HPDE6-E6E7 (cell line): ENCODE measurements around the gene C1QTNF4.
A peak's percentile ranks its signal among the peaks of the same experiment; 100 is the strongest.

ENCODE experiments used
- DNase-seq: peaks from one replicate; pipeline ENCODE4 v3.0.0; 2011; ENCODE audit warnings: missing footprints; ENCODE audit errors: extremely low spot score

C1QTNF4 gene

DNA sequence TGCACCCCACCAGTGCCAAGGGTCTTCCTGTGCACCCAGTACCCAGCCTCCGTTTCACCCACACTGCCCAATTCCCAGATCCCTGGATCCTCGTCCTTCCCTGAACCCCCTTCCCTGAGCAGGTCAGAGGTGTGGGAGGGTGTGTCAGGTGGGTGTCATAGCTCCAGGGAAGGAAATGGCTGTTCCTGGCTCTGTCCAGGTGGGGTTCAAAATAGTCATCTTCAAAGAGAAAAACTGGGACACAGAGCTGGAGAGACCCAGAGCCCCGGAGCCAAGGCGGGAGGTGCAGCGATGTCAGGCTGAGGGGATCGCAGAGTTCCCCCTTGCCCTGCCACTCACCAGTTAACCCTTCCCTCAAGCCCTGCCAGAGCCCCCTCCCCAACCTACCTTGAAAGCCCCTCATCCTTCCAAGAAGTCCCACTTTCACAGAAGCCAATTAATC lies 698 bp downstream of the C1QTNF4 start:
- no peak for DNase-seq

DNA sequence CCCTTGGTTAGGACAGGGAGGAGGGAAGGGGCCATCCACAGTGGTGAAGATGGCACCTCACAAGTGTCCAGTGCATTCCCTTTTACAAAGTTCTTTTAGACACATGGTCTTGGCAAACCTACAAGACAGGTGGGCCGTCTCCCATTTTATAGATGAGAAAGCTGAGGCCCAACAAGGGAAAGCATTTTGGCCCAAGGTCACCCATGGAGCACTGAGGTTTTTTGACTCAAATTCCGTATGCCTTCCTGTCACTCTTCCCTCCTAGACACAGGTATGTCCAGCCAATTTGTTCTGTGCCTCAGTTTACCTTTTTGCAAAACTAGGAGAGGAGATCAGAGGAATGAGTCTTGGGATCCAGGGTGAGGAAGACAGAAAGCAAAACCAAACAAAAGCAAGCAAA lies 1.2 kb downstream of the C1QTNF4 start:
- no peak for DNase-seq

DNA sequence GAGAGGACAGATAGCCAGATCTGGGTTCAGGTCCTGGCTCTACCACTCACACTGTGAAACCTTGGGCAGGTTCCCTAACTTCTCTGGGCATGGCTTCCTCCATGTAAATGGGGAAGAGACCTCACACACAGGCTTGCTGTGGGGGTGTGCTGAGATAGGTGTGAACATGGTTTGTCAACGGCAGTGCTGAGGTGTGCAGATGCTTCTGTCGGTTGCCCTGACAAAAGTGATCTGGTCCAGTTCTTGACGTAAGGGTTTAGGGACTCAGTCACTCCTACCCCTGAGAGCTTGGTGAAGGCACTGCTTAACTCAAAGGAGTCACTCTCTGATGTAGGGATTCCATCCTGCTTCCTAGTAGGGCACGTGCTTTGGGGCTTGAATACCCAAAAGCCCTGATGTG lies 2.0 kb downstream of the C1QTNF4 start:
- DNase-seq: no peak

DNA sequence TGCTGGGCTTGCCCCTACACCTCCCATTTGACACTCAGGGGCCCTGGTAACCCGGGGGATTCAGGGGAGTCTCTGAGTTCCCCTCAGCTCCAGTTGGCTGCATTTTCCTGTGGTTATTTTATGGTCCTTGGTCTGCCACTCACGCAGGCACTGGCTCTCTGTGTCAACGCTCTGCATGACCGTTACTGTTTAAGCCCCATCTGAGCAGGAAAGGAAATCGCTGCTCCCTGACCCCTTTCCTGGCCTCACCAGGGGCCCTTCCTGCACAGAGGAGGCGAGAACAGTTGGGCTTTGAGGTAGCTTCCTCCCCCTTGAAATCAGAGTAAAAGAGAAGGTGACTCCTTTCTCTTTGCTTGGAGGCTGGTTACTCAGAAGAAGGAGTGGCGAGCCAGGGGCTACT lies 2.4 kb downstream of the C1QTNF4 start:
- DNase-seq: no peak

DNA sequence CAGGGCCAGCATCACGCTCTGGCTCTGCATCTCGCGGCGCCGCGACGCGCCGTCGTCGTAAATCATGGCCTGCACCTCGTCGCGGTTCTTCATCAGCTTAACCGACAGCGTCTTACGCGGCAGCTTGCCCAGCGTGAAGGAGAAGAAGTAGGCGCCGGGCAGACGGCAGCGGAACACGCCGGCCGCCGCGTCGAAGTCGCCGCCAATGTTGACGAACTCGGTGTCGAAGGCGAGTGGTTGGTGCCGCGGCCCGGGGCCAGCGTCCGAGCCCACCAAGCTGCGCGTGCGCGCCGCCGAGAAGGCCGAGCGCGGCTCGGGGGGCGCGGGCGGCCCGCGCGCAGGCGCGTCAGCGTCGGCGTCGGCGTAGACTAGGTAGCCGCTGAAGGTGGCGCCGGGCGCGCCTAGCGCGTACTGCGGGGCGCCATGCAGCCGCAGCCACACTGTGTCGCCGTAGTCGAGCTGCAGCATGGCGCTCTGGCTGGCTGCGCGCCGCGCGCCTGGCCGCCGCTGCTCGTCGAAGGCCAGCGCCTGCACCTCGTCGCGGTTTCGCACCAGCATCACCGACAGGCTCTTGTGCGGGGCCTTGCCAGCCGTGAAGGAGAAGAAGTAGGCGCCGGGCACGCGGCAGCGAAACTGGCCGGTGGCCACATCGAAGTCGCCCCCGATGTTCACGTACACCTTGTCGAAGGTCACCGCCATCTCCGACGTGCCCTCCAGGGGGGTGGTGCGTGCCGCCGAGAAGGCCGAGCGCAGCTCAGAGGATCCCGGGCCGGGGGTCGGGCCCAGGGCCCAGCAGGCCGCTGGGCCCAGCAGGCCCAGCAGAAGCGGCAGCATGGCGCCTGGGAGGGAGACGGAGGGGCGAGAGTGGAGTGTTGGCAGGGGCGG lies 4.0 kb downstream of the C1QTNF4 start:
- DNase-seq: no peak

DNA sequence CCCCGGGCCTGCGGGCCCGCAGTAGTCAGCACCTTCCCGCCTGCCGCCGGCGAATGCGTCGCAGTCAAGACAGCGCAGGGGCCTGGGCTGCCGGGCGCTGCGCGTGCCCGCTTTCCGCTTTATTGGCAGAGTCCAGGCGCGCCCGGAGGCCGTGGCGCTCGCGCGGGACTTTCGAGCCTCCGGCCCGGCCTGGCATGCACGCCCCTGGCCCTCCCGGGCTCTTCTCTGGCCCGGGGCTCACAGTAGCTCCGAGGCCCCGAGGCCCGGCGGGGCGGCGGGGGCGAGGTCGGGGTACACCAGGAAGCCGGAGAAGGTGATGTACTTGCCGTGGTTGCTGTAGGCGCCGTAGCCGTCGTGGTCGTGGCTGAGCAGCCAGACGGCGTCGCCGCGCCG lies 4.6 kb downstream of the C1QTNF4 start:
- DNase-seq: no peak

DNA sequence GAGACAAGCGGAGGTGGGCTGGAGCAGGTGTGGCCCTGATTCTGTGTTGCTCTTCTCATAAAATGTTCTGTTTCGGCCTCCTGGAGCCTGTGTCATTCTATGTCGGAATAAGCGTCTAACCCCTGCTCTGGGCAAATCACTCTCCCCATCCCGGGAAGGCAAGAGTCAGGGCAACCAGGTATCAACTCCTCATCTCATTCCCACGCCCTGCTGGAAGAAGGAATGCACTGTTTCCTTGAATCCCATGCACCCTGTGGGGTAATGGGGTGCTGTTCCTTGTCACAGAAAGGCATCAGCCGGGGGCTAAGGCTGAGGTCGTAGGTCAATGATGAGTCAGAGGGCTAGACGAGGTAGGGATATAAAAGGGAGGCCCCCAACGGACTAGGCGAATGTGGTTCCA lies 5.1 kb downstream of the C1QTNF4 start:
- DNase-seq: no peak

DNA sequence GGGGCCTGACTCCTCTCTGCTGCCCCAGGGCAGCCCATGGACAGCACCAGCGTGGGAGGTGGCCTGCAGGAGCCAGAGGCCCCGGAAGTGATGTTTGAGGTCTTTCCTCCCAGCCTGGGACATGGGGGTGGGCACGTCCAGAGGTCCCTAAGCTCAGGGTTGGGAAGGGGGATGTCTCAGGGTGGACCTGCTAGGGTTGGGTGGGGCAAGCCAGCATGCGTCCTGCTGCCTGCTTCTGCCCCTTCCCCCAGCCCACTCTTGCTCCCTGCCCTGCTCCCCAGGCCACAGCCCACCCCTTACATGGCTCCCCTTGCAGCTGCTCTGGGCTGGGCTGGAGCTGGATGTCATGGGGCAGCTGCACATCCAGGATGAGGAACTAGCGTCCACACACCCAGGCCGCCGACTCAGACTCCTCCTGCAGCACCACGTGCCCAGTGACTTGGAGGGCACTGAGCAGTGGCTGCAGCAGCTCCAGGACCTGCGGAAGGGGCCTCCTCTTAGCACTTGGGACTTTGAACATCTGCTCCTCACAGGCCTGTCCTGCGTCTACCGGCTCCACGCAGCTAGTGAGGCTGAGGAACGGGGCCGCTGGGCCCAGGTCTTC lies 6.4 kb downstream of the C1QTNF4 start:
- no peak for DNase-seq

DNA sequence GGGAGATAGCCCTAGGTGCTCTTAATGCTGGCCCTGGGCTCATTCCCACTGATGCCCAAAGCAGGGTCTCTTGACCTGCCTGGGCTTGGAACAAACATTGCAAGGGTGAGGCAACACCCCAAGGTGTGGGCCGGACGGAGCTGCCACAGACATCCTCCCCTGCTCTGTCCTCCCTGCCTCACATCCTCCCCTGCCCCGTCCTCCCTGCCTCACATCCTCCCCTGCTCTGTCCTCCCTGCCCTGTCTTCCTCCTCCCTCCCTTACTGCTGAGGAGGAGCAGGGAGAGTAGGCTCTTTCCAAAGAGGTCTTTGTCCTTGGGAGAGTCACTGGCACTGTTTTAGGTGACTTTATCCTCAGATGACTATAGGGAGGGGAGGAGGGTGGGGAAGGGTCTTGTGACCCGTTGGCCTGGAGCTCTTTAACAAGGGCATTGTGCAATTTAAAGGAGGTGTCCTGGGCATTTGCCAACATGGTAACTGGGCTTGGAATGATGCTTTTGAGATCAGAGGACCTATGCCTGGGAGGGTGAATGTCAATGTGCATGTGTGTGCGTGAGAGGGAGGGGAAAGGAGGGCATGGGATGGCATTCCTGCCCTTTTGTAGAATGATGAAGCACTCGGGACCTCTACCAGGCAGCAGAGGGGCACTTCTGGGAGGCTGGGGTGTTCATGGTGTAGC lies 7.0 kb downstream of the C1QTNF4 start:
- no peak for DNase-seq

DNA sequence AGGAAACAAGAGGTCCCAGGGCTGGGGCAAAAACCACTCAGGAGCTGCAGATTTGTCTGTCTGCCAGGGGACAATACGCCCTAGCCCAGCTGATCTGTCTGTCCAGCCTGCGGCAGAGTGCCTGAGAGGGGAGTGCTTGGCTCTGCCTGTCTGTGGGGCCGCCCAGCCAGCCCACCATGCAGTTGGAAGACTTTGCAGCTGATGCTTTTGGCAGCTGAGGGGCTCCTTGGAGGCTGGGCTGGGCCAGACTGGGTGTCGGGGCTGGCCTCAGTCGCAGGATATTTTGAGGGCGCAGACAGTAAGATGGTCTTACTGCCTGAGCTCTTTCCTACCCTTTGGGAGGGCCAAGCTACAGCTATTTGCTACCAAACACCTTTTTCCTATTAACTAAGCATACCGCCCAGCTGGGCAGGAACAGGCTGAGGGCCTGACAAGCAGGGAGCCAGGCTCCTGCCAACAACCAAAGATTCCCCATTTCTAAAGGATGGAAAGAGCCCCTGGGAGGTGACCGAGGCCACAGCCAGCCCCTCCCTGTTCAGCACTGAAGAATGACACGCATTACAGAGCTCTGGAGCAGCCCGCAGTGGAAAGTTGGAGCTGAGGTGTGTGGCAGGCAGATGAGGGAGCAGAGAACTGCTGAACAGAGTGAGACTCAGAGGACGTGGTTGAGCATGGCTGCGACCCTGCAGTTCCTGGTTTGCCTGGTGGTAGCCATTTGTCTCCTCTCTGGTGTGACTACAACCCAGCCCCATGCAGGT lies 7.9 kb downstream of the C1QTNF4 start, which contains the start of gene FAM180B:
TSS of gene FAM180B (plus strand) at position 581 of the 758 bp plus-strand sequence. CDS start at position 672, 91 bp downstream.
- no peak for DNase-seq

DNA sequence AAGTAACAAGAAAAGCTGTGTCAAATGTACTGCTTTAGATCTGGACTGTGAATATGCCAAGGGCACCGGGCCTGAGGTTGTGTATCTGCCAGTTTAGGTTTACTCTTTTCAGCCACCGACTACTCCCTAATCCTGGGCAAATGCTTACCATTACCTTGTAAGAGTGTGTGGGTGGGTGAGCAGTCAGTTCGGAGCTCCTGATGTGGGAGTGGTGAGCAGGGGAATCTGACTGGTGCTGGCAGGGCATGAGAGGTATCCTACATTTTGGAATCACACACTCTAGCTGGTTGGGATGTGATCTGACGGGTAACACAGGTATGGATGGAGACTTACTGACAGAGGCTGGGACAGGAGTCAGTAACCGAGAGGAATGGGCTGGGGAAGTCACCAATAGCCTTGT lies 10.4 kb downstream of the C1QTNF4 start:
- no peak for DNase-seq

DNA sequence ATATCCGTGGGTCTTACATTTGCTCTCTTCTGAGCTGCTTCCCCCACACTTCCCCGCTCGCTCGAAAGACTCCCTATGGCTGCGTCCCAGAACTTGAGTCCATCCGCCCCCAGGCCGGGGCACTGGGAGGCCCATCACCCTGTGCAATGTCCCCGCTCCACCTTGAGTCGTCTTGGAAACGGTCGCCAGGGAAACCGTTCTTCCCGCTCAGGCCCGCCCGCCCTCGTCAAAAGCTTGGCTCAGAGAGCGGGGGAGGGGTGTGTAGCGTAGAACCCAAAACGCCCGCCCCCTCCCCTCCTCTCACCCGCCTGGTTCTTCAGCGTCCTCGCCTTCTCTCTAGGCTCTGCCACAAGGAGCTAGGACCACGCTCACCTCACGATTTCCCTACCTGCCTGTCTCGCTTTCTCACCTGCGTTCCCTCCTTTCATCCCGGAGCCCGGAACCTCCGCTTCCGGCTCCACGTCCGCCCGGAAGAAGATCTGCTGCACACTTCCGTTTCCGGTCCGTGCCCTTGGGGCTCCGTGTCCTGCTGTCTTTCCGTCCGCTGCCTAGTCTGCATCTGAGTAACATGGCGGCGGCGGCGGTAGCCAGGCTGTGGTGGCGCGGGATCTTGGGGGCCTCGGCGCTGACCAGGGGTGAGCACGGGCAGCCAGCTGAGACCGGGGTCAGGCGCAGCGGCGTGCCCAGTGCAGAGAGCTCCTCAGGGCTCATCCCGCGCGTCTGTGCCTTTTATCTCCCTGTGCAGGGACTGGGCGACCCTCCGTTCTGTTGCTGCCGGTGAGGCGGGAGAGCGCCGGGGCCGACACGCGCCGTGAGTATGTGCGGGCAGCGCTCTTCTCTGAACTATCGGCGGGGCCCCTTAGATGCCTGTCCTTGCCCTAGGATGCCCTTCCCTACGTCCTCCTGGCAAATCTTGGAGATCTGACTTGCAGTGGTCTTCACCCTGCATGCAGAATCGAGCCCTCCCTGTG lies 15.4 kb downstream of the C1QTNF4 start, which contains the start of the genes KBTBD4 and NDUFS3:
TSS of gene KBTBD4 (minus strand) at position 447 of the 971 bp plus-strand sequence. CDS start at position 428, 19 bp downstream.
TSS of gene NDUFS3 (plus strand) at position 551 of the 971 bp plus-strand sequence. CDS start at position 569, 18 bp downstream.
- DNase-seq: peak; percentile 87

DNA sequence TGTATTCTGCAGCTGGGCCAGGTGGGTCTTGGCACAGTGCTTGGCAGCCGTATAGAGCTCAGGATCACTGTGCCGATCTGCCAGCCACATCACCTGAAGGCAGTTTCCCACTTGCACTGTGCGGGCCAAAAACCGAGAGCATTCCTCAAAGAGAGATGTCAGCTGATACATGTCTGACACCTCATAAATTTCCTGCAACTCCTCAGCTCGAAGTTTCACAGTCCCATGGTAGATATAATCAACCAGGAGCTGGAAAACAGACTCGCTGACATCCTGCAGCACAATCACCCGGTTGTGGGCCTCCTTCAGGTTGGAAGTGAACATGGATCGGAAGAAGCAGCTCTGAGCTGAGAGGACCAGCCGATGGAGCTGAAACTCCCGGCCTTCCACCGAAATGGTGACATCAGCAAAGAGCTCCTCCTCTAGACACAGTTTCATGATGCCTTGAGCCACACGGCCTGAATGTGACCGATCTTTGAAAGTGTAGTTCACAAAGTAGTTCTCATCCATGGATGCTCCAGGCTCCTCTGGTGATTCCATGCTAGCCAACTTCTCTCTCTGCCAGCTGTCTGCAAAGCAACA lies 16.7 kb downstream of the C1QTNF4 start:
- DNase-seq: no peak

DNA sequence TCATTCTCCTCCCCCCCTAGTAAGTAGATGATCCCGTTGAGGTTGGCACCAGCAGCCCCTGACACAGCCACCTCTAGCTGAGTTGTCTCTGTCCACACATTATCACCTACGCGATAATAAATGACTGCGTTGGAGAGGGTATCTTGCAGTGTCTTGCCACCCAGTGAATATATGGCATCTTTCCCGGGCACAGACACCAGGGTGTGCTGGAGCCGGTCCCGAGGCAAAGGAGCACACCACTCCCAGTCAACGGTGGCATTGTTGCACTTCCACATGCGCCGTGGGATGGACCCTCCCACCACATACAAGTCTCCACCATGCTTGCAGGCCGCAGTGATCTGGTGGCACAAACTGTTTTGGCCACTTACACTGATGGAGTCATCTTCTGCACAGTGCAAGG lies 20.9 kb downstream of the C1QTNF4 start:
- DNase-seq: no peak

DNA sequence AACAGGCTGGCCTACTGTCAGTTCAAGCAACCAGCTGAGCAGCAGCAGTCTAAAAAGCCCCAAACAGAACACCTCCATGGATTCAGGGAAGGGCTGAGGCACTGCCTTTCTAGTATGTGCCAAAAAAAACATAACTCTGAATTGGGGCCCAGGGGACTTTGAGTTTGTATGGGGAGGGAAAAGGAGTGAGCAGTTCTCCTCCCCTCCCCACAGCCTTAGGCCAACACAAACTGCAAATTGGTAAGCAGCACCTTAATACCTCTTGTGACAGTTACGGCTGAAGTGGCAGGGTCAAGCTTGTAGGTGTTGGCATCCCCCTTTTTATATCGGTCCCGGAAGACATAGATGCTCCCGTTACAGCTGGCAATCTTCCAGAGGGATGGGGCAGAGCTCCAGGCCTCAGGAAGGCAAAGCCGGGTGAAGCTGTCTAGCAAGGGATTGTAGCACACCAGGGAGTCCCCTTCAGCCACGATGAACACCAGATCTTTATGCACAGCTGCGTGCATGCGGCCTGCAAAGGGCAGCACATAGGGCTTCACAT lies 21.4 kb downstream of the C1QTNF4 start:
- no peak for DNase-seq

DNA sequence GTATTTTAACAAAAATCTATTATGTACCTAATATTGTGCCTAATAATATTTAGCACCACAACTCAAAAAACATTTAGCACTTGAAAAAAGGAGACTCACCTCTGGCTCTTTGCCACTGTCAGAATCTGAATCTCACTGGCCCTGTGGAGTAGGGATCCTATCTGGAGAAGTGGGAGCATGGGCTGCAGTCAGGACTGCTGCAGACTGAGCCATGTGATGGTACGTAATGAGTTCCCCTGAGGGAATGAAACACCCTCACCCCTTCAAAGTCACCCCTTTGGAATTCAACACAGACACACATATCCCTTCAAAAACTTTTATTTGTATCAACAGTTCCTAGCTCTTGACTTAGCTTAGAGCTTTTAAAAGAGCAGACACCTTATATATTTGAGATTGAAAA lies 22.3 kb downstream of the C1QTNF4 start:
- no peak for DNase-seq

DNA sequence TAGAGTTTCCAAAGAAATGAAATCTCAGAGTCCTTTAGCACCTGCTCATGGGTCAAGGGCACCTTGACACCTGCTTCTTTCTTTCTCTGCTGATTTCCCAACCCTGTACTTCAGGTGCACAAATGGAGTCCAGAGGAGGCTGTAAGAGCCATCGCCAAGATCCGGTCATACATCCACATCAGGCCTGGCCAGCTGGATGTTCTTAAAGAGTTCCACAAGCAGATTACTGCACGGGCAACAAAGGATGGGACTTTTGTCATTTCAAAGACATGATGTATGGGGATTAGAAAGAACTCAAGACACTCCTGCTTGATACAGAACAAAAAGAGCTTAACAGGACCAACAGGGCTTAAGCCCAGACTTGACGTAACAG lies 22.9 kb downstream of the C1QTNF4 start:
- DNase-seq: no peak

DNA sequence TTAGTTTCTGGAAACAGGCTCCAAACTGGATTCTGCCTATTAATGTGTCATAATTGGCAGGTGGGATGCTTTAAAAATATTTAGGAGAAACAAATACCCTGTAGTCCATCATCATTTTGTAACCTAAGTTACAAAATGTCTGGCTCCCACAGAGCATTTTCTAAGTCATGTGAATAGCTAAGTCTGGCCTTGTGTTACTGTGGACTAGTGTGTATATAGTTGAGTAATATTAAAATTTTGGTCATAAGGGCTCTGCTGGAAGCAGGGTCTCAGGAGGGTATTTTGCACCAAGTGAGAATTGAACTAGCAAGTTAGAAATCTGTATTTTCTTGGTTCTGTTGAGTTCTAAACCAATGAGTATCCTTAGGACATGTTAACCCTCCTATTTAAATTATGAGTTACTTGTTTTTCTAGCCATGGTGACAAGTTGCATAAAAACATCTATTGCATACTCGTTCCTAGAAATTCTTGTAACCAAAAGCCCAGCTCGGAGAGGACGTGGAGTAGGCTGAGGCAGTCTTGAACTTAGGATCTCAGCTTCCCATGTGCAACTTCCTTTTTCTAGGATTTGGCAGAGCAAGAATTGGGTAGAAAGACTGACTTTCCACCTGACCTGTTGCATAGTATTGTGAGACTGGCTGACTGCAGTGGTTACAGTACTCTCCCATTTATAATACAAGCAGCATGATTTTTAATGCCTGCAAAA lies 23.4 kb downstream of the C1QTNF4 start:
- no peak for DNase-seq

DNA sequence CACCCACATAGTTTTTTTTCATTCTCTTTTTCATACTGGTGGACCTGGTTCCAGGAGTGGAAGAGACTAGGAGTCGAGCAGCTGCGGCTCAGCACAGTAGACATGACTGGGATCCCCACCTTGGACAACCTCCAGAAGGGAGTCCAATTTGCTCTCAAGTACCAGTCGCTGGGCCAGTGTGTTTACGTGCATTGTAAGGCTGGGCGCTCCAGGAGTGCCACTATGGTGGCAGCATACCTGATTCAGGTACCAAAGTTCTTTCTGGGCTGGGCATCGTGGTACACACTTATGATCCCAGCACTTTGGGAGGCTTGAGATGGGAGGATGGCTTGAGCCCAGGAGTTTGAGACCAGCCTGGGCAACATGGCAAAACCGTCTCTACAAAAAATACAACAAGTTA lies 24.6 kb downstream of the C1QTNF4 start:
- no peak for DNase-seq
